Dedifferentiated amniotic fluid mesenchymal stem cell (primary cell): ENCODE measurements around the gene PARK7.
"Not testable (repeated sequence)": the region's sequence is repeated elsewhere in the genome, so short reads cannot be mapped to it uniquely, and the experiment has no call there.

ENCODE experiments used
- DNase-seq: peaks from one replicate; pipeline ENCODE4 v3.0.0-alpha.2; 2016; ENCODE audit errors: extremely low spot score

PARK7 gene

DNA sequence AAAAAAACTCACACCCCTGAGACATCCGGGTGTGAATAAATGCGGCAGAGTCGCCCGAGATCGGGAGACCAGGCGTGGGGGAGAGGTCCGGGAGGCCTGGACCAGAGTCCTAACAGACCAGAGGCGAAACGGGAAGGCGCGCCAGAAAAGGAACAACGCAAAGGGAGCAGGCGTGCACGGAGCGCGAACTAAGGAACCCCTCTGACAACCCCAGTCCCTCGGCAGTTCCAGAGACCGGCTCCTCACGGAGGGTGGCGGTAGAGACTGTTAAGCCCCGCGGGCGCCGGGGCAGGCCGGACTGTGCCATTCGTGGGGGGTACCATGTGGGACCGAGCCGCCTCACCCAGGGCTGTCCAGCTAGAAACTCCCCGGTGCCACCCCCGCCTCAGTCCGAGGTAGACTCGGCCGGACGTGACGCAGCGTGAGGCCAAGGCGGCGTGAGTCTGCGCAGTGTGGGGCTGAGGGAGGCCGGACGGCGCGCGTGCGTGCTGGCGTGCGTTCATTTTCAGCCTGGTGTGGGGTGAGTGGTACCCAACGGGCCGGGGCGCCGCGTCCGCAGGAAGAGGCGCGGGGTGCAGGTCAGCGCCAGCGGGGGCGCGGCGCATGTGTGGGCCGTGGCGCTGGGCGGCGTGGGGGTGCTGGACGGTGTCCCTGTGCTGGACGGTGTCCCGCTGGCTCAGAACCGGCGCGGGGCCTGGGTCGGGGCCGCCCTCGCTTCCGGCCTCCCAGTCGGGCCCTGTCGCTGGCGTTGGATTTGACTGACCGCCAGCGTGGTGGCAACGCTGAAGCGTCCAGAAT, at the start of gene PARK7:
TSS of gene PARK7 (plus strand) at position 496 of the 798 bp plus-strand sequence. CDS start 1,075 bp downstream, outside the sequence.
- peak; percentile 99 for DNase-seq

GRCh38 chr1:7912145-7912544, 49.4 kb upstream of the PARK7 start:
- no peak for DNase-seq

DNA sequence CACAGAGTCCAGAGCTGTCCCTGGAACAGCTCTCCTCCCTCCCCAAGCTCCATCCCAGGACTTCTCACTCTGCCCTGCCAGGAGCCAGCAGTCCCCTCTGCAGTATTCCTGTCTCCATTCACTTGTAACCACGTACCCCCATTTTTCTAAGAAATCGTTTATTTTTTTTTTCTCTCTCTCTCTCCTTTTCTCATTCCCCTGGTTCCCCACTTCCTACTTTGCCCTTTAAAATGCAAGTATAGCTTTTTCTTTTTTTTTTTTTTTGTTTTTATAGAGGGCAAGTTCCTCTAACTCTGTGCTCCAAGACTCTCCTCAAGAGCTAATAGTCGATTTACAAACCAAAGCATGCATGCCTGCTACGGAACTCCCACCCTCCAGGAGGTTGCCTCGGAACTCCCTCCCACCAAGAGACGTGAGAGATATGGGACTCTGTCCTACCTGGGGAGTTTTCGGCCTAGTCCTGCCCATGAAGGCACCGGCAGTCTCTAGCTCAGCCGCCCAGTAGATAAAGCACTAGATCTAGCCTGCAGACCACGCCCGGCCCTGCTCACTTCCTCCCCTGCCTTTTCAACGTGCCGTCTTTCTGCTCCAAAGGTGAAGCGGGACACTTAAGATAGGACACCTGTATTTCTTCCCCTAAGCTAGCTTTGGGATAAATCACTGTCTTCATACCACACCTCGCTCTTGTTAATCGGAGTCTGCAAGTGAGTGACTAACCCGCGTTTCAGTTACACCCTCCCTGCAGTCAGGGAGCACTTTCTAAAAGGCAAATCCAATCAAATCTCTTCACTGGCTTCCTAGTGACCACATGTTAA, 48.6 kb upstream of the PARK7 start:
- DNase-seq: no peak

GRCh38 chr1:7915826-7916500, 45.5 kb upstream of the PARK7 start:
- no peak for DNase-seq

DNA sequence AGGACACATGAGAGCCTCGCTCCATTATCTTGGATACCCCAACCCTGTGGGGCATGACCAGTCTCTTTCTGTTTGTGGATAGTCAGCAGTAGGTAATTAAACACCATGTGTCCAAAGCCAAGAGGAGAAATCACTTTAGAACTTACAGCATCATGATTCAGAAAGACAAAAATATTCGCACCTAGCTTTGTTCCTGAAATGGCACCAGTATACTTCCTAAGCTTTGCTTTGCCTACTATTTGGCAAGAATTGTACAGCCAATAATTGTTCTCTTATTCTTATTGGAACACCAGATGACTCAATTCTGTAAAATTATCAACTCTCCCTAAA, 45.0 kb upstream of the PARK7 start:
- DNase-seq: no peak

GRCh38 chr1:7917971-7918370, 43.5 kb upstream of the PARK7 start:
- DNase-seq: not testable (repeated sequence)

- no peak for DNase-seq
Measured at GRCh38 chr1:7919880-7920279, 41.6 kb upstream of the PARK7 start.

GRCh38 chr1:7921796-7922195, 39.7 kb upstream of the PARK7 start:
- DNase-seq: no peak

- no peak for DNase-seq
Measured at GRCh38 chr1:7922301-7922700, 39.2 kb upstream of the PARK7 start.

DNA sequence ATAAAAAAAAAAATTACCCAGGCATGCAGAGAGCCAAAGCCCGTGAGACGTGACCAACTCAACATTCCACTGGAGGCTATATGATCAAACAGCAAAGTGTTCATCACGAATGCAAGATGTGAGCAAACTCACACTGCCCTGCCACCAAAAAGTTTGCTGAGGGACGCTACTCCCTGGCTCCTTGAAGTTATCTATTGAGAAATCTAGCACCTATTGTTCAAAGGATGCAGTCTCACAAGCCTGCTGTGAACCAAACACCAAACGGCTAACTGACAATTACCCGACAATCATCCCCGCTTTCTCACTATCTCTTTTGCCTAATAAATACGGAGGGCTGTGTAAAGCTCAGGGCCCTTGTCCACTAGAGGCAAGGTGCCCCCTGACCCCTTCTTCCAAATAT, 34.5 kb upstream of the PARK7 start:
- DNase-seq: not testable (repeated sequence)

- DNase-seq: no peak
Measured at GRCh38 chr1:7928247-7928646, 33.3 kb upstream of the PARK7 start.

DNA sequence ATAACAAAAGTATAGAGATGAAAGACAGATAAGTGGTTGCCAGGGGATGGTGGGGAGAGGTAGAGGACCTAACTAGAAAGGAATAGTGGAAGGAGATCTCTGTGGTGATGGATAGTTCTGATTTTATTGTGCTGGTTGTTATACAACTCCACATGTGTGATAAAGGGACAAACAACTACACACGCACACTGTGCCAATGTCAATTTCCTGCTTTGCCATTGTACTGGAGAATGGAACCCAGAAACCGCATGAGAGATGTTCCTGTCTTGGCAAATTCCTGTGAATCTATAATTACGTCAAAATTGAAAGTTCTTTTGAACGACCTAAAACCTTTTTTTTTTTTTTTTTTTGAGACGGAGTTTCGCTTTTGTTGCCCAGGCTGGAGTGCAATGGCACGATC, 31.9 kb upstream of the PARK7 start:
- no peak for DNase-seq

GRCh38 chr1:7930645-7931445, 30.7 kb upstream of the PARK7 start:
- no peak for DNase-seq

DNA sequence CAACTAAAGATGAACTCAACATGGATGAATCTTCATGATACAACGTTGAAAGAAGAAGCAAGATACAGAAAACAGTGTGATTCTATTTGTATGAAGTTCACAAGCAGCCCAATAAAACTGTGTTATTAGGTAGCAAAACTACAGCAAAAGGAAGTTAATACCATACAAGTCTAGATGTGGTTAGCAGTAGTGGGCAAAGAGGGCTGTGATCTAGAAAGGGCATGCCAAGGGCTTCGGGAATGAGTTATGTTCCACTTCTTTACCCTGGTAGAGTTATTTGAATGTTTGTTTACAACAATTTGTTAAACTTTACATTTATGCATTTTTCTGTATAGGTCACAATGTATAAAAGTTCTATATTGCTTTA, 30.1 kb upstream of the PARK7 start:
- DNase-seq: no peak

DNA sequence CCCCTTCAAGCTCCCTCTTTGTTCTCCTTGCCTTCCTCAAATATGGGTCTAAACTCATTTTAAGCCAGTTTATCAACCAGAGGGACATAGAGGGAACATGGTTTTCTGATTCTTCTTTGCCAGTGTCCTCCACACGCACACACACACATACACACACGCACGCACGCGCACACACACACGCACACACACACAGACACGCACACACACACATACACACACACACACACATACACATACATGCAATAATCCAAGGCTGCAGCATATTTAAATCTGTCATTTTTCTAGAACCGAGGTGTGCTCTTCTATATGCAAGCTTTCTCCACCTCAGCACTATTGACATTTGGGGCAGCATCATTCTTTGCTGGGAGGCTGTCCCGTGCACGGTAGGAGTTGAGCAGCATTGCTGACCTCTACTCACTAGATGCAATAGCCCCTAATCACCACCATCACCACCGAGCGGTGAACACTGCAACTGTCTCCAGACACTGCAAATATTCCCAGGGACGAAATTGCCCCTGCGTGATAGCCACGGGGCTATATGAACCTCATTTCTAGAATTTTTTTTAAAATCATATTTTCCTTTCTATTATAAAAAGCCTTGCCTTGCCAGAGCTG, 28.9 kb upstream of the PARK7 start:
- no peak for DNase-seq

DNA sequence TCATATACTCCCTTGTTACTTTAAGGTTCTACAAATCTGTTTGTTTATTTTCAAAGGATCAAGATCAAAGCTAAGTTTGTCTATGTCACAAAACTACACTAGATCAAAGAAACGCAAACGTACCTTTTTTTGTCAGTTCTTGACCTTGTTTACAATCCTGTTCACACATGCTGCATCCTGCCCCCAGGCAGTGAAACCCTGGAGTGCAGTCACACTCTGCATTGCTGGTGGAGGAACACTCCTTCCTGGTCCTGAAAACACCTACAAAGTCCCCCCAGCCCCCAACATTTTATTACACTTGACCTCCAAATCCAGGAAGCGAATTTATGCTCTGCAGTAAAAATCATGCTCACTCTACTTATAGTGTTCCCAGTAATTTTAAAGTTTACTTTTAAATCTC, 23.4 kb upstream of the PARK7 start:
- no peak for DNase-seq

DNA sequence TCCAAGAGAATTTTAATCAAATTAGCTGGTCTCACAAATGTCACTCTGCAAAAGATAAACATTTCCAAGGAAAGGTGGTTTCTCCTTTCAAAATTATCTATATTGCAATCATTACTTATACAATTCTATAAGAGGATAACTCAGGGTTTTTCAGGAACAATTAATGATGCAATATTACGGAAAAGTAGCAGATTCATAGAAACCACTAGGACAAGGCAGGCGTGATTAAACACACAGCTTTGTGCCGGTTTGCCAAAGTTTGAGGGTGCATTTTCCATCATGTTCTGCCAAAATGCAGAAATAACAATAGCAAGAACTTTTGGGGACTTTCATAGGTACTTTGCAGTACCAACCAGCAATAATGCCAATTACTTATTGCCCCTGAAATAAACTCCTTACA, 21.5 kb upstream of the PARK7 start:
- no peak for DNase-seq

DNA sequence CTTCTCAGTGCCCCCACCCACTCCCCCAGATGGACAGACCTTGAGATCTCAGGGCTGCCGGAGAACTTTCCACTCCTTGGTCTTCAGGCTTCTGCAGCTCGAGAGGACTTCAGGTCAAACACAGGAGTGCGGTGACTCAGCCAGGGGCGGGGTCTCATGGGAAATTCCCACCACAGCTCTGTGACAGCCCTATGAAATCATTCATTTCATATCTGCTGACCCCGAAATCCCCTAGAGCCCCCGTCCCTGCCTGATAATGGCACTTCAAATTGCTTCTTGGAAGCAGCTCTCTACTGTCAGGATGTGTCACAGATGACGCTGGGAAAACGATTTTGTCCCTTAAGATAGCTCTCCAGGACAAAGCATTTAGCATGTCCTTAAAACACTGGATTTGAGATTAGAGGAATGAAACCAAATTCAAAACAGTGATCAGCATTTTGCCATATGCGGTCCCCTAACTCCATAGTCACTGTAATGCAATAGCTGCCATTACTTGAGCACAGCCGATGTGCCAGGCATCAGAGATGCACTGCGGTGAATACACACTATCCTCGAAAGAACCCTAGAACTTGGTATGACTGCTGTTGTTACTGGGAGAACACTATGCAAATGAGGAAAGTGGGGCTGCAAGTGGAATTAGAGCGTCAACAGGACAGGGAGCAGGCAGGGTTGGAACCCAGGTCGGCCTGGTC, 20.6 kb upstream of the PARK7 start, which contains the start of gene TNFRSF9:
TSS of gene TNFRSF9 (minus strand) at position 95 of the 692 bp plus-strand sequence. CDS start 845 bp downstream, outside the sequence.
- no peak for DNase-seq

- no peak for DNase-seq
Measured at GRCh38 chr1:7941437-7941793, 20.1 kb upstream of the PARK7 start.

DNA sequence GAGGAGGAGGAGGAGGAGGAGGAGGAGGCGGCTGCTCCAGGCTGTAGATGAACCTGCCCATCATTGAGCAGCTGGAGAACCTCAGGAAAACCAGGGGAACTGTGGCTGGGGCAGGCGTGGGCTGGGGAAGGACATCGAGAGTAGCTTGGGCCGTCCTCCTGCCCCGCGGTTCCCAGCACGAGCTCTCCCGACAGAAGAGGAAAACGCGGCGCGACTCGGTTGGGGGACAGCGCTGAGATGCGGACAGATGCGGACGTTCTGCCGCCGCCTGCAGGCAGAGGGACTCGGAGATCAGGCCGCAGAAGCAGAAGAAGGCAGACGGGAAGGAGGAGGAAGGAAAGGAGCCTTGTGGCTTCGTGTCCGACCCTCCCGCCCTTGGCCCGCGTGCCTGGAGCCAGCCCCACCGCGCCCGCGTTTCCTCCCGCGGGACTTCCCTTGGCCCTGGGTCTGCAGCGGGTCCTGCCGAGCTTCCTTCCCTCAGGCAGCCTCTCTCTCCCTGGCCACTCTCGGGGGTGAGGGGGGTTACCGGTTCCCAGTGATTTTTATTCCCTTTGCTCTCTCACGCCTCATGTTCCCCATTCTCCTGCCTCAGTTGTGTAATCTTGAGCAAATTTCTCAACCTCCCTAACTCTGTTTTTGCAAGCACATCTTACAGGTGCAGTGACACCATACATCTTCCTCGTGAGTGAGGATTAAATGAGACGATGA, 19.1 kb upstream of the PARK7 start:
- DNase-seq: no peak
